Mucosa of descending colon (tissue), 3 donors: Measurements from ENCODE around the gene LSP1. TPM values are rescaled to one million over a fixed set of nuclear protein-coding genes. Genes with fewer than 3 reads are reported as not detected.
A peak's percentile ranks its signal among the peaks of the same experiment; 100 is the strongest.
"Not testable (repeated sequence)": the region's sequence is repeated elsewhere in the genome, so short reads cannot be mapped to it uniquely, and the experiment has no call there.

Experiments used
- ATAC-seq: fragments of 200-7000 bp; cut with Tn5 transposase; one replicate; pipeline ENCODE4 v1.9.1; 2020; ENCODE audit warnings: mild to moderate bottlenecking, moderate library complexity
- DNase-seq, 3 donors: peaks; one replicate each; pipeline ENCODE4 v3.0.0-alpha.2; 2020
- H3K36me3 ChIP-seq: fragments of 200-600 bp; one replicate; pipeline ENCODE4 v1.8.0; 2021; ENCODE audit warnings: low read depth, mild to moderate bottlenecking
- H3K4me1 ChIP-seq: fragments of 200-600 bp; one replicate; pipeline ENCODE4 v1.8.0; 2021; ENCODE audit warnings: low read depth, mild to moderate bottlenecking
- H3K4me3 ChIP-seq: fragments of 200-600 bp; one replicate; pipeline ENCODE4 v1.8.0; 2021; ENCODE audit warnings: mild to moderate bottlenecking
- H3K9me3 ChIP-seq: fragments of 200-600 bp; one replicate; pipeline ENCODE4 v1.8.0; 2021; ENCODE audit warnings: mild to moderate bottlenecking
- intact Hi-C, 2 donors: fragments of 100-400 bp; cut with DNase I in 1 of 2; cut with micrococcal nuclease in 1 of 2; formaldehyde crosslinking; loops; one replicate each; pipeline versions ENCODE4 v1.11.0 to v1.11.1; 2022; cut with DNase I, micrococcal nuclease
- total RNA-seq, 3 donors: library from RNA; stranded (reverse); fragmentation: NEBNext Ultra II Directional in 2 of 3; extraction: Animal tissue kit (Norgen Biotek cat#: 25700) in 2 of 3; gene quantifications; one replicate each; pipeline versions ENCODE4 v1.2.1 to v1.2.4, GENCODE V29; 2021 to 2023
- TF ChIP-seq, protein P1 (sequence below): fragments of 200-600 bp; IDR thresholded peaks from one replicate; pipeline ENCODE4 v1.8.0; 2022; ENCODE audit warnings: antibody characterized with exemption, mild to moderate bottlenecking
- donor health status: DM: no; HTN: no; CAD: no; lungs with moderate emphysema.
- donor health status: DM: no; HTN: no; CAD: no.
- donor health status: DM: no; HTN: yes; CAD: no.

LSP1 gene
- total RNA-seq, 3 donors from 2014 or later: 18.5 to 32.2 (median 23.6) TPM

DNA sequence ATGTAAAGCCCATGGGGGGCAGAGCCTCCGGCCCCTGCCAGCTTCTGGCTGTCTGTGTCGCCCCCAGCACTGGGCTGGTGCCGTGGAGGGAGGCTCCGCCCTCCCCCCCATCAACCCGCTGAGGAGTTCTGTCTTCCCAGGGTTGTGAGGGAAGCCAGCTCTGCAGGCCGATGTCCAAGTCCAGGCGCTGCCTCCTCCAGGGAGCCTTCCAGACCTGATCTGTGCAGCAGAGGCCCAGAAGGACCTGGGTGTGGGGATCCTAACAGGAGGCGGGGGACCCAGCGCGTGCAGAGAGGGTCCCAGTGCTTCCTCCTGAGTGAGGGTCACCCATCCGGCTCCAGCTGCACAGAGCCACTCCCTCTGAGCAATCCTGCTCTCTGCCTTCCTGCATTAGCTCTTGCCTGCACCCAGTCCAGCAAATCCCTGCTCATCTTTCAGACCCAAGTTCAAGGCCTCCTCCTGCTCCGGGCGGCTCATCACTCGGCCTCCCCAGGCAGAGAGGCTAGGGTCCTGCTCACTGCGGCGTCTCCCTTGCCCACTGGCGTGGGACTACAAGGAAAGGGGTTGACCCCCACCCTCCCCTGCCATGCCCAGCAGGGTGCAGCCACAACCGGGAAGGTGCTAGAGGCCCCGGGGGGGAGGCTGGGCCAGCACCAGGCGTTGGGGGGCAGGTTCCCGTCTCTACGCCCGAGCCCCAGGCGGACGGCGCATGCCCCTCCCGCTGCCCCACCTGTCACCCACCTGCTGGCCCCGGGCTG, 22.4 kb downstream of the LSP1 start:
- ATAC-seq (no peak), DNase-seq (peak in 2 of 3 donors; percentile 45 to 59)
- H3K4me1 ChIP-seq: peaks cover 7% of the 10 kb centered on the region
- no peaks in the 10 kb centered on the region for H3K36me3 ChIP-seq
- intact Hi-C loops: no loop called here
- no peaks in the 10 kb centered on the region for H3K9me3 ChIP-seq
- no peak overlapping the region for H3K4me3 ChIP-seq
- TF ChIP-seq, protein P1, sequence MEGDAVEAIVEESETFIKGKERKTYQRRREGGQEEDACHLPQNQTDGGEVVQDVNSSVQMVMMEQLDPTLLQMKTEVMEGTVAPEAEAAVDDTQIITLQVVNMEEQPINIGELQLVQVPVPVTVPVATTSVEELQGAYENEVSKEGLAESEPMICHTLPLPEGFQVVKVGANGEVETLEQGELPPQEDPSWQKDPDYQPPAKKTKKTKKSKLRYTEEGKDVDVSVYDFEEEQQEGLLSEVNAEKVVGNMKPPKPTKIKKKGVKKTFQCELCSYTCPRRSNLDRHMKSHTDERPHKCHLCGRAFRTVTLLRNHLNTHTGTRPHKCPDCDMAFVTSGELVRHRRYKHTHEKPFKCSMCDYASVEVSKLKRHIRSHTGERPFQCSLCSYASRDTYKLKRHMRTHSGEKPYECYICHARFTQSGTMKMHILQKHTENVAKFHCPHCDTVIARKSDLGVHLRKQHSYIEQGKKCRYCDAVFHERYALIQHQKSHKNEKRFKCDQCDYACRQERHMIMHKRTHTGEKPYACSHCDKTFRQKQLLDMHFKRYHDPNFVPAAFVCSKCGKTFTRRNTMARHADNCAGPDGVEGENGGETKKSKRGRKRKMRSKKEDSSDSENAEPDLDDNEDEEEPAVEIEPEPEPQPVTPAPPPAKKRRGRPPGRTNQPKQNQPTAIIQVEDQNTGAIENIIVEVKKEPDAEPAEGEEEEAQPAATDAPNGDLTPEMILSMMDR: no peak

- peak in 1 of 3 donors; percentile 23 for DNase-seq
- H3K4me3 ChIP-seq, H3K36me3 ChIP-seq, intact Hi-C loops, ATAC-seq, H3K9me3 ChIP-seq, H3K4me1 ChIP-seq: not testable (repeated sequence)
These were observed 23.0 kb downstream of the LSP1 start for GRCh38 chr11:1875851-1876301.

DNA sequence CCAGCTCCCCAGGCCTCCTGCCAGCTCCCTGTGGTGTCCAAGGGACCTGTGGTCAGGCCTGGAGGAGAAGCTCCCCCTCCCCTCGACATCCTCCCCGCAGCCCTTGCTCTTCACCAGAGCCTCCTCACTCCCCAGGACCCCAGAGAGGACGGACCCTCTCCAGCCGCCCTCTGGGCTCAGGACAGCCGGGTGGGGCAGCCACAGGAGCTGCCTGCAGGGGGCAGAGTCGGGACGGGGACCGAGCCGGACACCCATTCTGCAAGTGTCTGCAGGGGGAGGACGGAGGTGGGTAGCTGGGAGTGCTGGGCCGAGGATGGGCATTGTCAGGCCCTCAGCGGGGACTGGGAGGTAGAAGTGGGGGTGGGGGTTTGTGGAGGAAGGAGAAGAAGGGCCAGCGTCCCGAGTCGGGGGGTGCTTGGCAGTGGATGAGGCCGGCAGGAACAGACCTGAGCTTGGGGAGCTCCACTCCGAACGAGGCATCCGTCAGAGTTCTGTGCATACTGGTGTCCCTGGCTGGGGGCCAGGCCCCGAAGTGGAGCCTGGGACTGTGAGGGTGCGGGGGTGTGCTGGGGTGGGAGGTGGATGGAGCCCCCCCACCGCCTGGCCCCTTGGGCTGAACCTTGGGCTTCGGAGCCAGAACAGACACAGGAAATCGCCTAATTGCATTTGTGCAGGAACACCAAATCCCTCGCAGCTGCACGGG, 23.6 kb downstream of the LSP1 start:
- Histone ChIP-seq H3K4me3 (no peak overlapping the region), H3K36me3 (no peaks in the 10 kb centered on the region), H3K4me1 (peaks cover 11% of the 10 kb centered on the region), H3K9me3 (no peaks in the 10 kb centered on the region)
- ATAC-seq: peak; percentile 44
- DNase-seq: peak; percentile 59 to 76 (median 73)
- intact Hi-C loops: no loop called here
- TF ChIP-seq, protein P1: peak; percentile 40

DNA sequence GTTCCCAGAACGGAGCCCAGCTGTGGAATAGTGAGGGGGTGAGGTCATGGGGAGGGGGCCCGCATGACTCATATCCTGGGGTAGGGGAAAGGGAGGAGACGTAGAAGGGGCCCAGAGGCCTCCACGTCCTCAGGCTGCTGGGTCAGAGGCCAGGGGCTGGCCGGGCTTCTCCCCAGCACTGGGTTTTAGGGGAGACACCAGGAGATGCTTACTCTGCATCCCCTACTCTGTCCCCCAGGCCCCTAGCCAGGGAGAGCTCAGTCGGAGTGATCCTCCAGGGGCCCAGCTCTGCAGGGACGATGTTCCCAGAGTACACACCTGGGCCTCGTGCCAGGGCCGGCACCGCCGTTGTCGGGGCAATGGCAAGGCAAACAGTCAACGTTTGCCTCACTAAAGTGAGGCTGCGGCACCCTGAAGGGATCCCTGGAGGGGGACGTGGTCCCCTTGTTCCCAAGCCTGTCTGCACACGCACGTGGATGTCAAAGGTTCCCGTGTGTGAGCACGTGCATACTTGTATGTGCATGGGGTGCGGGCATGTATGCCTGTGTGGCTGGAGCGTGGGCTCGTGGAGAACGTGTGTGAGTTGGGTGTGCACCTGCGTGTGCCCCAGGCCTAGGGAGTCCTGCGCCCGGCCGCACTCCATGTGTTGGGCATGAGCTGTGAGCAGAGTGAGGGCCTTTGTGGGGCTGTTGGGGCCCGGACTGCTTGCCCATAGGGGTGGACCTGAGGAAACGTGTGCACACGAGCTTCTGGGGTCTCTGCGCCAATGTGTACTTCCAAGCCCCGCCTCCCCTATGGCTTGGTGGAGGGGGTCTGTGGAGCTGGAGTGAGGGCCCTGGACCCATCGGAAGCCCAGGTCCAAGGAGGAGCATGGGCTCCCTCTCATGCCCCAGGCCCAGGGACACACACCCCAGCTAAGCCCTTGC, 24.6 kb downstream of the LSP1 start:
- no peak overlapping the region for H3K4me3 ChIP-seq
- H3K9me3 ChIP-seq: no peaks in the 10 kb centered on the region
- H3K36me3 ChIP-seq: no peaks in the 10 kb centered on the region
- ATAC-seq: no peak
- H3K4me1 ChIP-seq: peaks cover 11% of the 10 kb centered on the region
- TF ChIP-seq, protein P1: no peak
- intact Hi-C loops: no loop called here
- DNase-seq: peak in 2 of 3 donors; percentile 55 to 71

GRCh38 chr11:1878137-1879031, 25.5 kb downstream of the LSP1 start:
- Histone ChIP-seq H3K4me1 (peaks cover 11% of the 10 kb centered on the region), H3K9me3 (no peaks in the 10 kb centered on the region), H3K36me3 (no peaks in the 10 kb centered on the region), H3K4me3 (no peak overlapping the region)
- ATAC-seq (no peak), DNase-seq (peak in 2 of 3 donors; percentile 37 to 50)
- TF ChIP-seq, protein P1: no peak
- intact Hi-C loops: no loop called here
